ENCODE data around the gene GPA33.

DNA sequence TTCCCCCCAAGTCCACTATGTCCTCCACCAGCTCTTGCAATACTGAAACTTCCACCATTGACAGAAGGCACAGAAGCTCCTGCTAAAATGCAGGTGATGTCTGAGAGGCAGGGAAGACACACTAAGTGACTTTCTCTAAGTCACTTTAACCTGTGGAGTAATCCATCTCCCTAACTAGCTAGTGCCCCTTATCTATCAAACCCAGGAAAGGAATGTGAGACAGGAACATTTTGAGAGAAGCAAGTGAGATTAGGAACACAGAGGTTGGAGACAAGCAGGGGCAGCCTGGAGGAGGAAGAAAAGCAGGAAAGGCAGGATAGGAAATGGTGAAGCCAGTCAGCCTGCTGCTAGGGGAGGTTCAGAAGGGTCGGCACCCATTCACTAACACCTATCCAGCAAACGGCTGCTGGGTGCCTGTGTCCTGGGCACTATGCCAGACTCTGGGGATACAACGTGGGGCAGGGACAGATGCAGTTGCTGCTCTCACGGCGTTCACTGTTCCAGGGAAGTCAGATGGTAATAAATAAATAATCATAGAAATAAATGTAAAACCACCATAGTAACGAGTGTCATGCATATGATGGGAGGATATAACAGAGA is 7.0 kb downstream of the GPA33 start:
- TF ChIP-seq POLR2AphosphoS5 (IDR thresholded peaks at IDR 0.05; ENCODE audit: borderline replicate concordance, low read depth, low read length) (no peak), EZH2 (IDR thresholded peaks at IDR 0.05) (no peak)
